ENCODE measurements around the gene NEK1. TPM values are rescaled to one million over a fixed set of nuclear protein-coding genes. Genes with fewer than 3 reads are reported as not detected.
A peak's percentile ranks its signal among the peaks of the same experiment; 100 is the strongest.

Gene NEK1
- total RNA-seq, 4 donors from 2014 or later = 18.8 to 33.8 (median 25.0) TPM

- Histone ChIP-seq H3K27me3 (no peaks in the 10 kb centered on the region), H3K27ac (no peak overlapping the region), H3K4me3 (no peak overlapping the region), H3K36me3 (no peaks in the 10 kb centered on the region), H3K4me1 (no peaks in the 10 kb centered on the region), H3K9me3 (no peaks in the 10 kb centered on the region)
- DNase-seq = no peak
- TF ChIP-seq POLR2A (IDR thresholded peaks at IDR 0.05) = no peak
- TF ChIP-seq CTCF (IDR thresholded peaks at IDR 0.05) = no peak
- intact Hi-C loops (cut with DNase I; ENCODE audit: low total_unique reads) = no loop called here
Observed at GRCh38 chr4:169650227-169650936, 38.0 kb upstream of the NEK1 start.

GRCh38 chr4:169649545-169650226 is 37.3 kb upstream of the NEK1 start:
- intact Hi-C loops (cut with DNase I; ENCODE audit: low total_unique reads) = no loop called here
- Histone ChIP-seq H3K9me3 (no peaks in the 10 kb centered on the region), H3K27me3 (no peaks in the 10 kb centered on the region), H3K27ac (no peak overlapping the region), H3K4me3 (no peak overlapping the region), H3K36me3 (no peaks in the 10 kb centered on the region), H3K4me1 (no peaks in the 10 kb centered on the region)
- TF ChIP-seq POLR2A (IDR thresholded peaks at IDR 0.05) = no peak
- TF ChIP-seq CTCF (IDR thresholded peaks at IDR 0.05) = no peak
- DNase-seq = no peak

GRCh38 chr4:169645627-169646026 is 33.2 kb upstream of the NEK1 start:
- H3K36me3 ChIP-seq = no peaks in the 10 kb centered on the region
- H3K9me3 ChIP-seq = no peaks in the 10 kb centered on the region
- no peak overlapping the region for H3K27ac ChIP-seq
- TF ChIP-seq CTCF (IDR thresholded peaks at IDR 0.05) (no peak), POLR2A (IDR thresholded peaks at IDR 0.05) (no peak)
- H3K4me1 ChIP-seq = no peaks in the 10 kb centered on the region
- DNase-seq = no peak
- H3K27me3 ChIP-seq = no peaks in the 10 kb centered on the region
- intact Hi-C loops (cut with DNase I; ENCODE audit: low total_unique reads) = no loop called here
- H3K4me3 ChIP-seq = no peak overlapping the region

GRCh38 chr4:169644802-169645201 is 32.4 kb upstream of the NEK1 start:
- Histone ChIP-seq H3K27ac (no peak overlapping the region), H3K36me3 (no peaks in the 10 kb centered on the region), H3K27me3 (no peaks in the 10 kb centered on the region), H3K4me1 (no peaks in the 10 kb centered on the region), H3K9me3 (no peaks in the 10 kb centered on the region), H3K4me3 (no peak overlapping the region)
- TF ChIP-seq CTCF (IDR thresholded peaks at IDR 0.05) = no peak
- TF ChIP-seq POLR2A (IDR thresholded peaks at IDR 0.05) = no peak
- intact Hi-C loops (cut with DNase I; ENCODE audit: low total_unique reads) = no loop called here
- DNase-seq = no peak

GRCh38 chr4:169640261-169640870 is 28.0 kb upstream of the NEK1 start:
- Histone ChIP-seq H3K27me3 (no peaks in the 10 kb centered on the region), H3K9me3 (no peaks in the 10 kb centered on the region), H3K36me3 (no peaks in the 10 kb centered on the region), H3K4me1 (no peaks in the 10 kb centered on the region), H3K27ac (peak overlapping the region in 1 of 2 donors; percentile 41), H3K4me3 (no peak overlapping the region)
- TF ChIP-seq POLR2A (IDR thresholded peaks at IDR 0.05) (no peak), CTCF (IDR thresholded peaks at IDR 0.05) (no peak)
- no peak for DNase-seq
- intact Hi-C loops (cut with DNase I; ENCODE audit: low total_unique reads) = no loop called here

Data from uterus (tissue), 4 donors.